H54 (cell line): ENCODE measurements around the gene FBH1.
"Not testable (repeated sequence)": the region's sequence is repeated elsewhere in the genome, so short reads cannot be mapped to it uniquely, and the experiment has no call there.

Experiments
- DNase-seq: peaks from one replicate; pipeline ENCODE4 v3.0.0; 2011; ENCODE audit warnings: low spot score, mixed read lengths; ENCODE audit not compliant: insufficient read length
- FAIRE-seq: peaks from 3 replicates; lab custom pipeline; 2011; peaks lifted over from hg19 to GRCh38; lab: Jason Lieb, UNC
- POLR2A ChIP-seq: IDR thresholded peaks from 2 replicates; pipeline ENCODE4 v1.6.1; 2011; ENCODE audit warnings: low read depth, mild to moderate bottlenecking, low read length

Gene FBH1

DNA sequence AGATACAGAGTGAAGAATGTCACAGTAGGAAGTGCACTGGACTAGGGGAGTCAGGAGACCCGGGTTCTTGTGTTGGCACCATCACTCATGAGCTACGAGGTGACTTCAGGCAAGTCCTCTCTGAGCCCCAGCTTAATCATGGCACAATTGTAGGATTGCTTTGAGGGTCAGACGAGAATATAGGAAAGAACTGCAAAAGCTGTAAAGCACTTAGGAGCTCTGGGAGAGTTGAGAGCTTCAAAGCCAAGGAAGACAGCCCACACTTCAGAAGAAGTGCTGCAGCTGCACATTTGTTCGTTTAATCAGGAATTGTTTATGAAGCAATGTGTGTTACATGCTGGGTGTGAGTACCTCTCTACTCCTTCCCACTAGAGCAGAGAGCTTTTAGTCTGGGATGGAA lies 4.4 kb downstream of the FBH1 start:
- FAIRE-seq (no peak), DNase-seq (no peak)
- TF ChIP-seq POLR2A, result no peak

DNA sequence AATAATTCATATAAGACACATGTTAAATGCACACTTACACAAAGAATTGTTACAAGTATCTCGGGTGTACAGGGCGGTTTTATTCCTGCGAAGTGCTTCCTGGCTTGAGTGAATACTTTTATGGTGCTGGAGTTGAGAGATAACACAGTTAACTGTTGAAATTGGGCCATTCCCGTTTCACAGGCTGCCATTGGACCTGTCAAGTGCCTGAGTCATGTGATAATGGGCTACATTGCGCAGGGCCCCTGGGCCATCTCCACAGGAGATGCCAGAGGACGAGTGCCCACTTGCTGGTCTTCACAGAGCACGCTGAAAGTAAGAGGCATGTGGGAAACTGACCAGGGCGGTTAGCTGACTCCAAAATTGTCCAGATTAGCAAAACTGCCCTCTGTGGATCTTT lies 4.8 kb downstream of the FBH1 start:
- no peak for TF ChIP-seq POLR2A
- FAIRE-seq, result no peak
- no peak for DNase-seq

DNA sequence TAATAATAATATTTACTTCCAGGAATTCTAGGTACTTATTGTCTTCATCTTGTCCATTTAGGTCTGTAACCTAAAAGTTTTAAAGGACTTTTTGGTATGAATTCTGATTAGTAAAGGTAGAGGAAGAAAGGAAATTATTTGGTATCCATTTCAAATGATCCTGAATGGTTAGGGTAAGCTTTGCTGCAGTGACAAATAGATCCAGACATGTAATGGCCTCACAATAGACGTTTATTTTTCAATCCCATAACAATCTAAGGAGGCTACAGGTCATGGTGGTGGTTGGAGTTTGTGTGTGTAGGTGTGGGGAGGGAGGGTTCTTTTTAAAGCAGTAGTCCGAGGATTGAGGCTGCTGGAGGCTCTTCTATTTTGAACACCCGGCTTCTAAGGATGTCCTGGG lies 5.3 kb downstream of the FBH1 start:
- no peak for TF ChIP-seq POLR2A
- FAIRE-seq, result no peak
- no peak for DNase-seq

DNA sequence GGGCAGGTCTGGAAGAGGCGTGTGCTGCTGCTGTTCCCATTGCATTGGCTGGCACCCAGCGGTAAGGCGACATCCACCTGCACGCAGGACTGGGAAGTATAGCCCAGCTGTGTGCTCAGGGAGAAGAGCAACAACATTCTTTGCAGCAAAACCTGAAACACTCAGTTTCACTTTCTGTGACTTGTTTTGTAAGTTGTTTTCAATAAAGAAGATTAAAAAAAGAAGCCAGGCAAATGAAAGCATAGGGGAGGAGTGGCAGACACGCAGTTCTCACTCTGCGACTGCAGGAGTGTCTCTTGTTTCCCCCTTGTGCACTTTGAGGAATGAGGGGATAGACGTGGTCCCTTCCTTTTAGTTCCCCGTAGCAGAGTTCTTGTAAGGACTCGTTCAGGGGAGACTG lies 5.8 kb downstream of the FBH1 start:
- FAIRE-seq, result no peak
- DNase-seq, result no peak
- no peak for TF ChIP-seq POLR2A

DNA sequence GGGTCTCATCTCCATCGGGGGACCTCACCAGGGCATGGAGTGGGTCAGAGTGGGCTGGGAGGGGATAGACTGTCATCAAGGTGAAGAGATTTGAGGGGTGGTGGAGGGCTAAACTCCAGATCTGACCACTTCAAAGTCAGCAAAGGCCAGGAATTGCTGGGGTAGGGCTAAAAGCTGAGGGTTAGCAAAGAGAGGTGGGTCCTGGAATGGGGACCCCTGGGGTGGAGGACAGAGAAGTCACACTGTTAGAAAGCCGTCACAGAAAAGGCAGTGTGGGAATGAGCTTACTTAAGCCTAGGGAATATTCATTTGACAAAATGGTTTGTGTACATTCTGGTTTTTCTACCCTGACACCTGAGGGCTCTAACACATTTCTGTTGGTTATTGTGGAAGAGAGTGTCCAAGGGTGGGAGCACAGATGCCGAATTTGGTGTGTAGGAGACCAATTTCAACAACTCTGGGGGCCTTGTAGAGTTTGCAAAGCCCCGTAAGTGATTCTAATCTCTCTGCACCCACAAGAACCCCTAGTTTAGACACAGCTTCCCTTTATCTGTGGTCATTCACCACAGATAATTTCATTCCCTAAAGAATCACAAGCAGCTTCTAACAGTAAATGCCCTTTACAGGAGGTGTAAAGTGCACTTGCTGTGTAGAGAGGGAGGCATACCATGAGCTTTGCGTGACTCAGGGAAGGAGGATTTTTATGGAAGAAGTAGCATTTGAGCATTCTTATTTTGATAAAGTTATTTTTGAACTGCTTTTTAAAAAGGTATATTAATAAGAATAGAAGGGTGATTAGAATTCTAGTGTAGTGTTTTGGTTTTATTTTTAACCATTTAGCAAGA lies 6.4 kb downstream of the FBH1 start:
- FAIRE-seq, result no peak
- TF ChIP-seq POLR2A, result no peak
- no peak for DNase-seq

DNA sequence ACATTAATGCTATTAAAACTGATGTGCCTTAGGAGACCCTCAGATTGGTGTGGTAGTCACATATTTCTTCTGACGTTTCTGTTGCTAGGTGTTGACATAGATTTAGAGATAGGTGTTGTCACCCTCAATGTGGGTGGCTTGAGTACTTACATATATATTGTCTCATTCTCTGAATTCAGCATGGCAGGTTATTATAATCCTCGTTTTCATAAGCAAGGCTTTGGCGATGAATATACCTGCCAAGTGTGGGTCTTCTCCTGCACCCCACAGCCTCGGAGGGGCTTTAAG lies 7.0 kb downstream of the FBH1 start:
- DNase-seq (no peak), FAIRE-seq (no peak)
- no peak for TF ChIP-seq POLR2A

DNA sequence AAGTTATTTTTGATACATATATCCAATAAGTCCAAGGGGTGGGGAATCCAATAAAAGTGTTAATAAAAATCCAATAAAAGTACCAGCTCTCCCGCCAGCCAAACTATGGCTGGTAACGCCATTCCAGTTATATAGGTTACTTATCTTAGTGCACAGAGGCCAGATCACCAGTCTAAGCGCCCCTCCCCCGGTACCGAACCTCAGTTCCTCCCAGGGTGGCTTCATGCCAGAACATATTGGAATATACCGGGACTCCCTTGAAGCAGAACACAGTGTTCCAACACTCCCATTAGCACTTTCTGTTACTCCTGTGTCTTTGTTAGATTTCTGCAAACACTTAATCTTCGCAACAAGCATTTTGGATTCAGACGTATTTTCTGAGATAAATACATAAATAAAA lies 7.5 kb downstream of the FBH1 start:
- no peak for FAIRE-seq
- TF ChIP-seq POLR2A, result no peak
- no peak for DNase-seq

DNA sequence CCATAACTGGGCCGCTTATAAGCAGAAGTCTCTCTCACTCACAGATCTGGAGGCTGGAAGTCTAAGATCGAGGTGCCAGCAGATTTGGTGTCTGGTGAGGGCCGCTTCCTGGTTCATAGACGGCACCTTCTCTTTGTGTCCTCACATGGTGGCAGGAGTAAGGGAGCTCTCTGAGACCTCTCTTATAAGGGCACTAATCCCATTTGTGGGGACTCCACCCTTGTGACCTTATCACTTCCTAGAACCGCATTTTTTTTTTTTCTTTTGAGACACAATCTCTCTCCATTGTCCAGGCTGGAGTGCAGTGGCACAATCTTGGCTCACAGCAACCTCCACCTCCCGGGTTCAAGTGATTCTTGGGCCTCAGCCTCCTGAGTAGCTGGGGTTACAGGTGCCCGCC lies 8.1 kb downstream of the FBH1 start:
- no peak for TF ChIP-seq POLR2A
- no peak for FAIRE-seq
- DNase-seq, result no peak

DNA sequence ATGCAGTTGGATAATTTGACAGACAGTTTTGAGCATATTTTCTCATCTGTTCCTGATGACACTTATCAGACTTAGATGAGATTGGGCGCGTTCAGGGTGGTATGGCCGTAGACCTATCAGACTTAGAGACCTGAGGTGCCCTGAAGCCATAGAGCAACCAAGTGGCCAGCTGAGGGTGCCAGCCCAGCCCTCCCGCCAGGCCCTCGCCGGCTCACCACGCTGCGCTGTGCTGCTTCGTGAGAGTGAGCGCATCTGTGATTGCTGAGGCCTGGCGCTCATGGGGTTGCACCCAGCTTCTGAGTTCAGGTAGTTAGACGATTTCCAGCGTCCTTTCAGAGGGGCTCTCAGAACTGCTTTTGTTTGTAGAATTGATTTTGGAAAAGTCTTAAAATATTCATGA lies 10.2 kb downstream of the FBH1 start:
- no peak for FAIRE-seq

DNA sequence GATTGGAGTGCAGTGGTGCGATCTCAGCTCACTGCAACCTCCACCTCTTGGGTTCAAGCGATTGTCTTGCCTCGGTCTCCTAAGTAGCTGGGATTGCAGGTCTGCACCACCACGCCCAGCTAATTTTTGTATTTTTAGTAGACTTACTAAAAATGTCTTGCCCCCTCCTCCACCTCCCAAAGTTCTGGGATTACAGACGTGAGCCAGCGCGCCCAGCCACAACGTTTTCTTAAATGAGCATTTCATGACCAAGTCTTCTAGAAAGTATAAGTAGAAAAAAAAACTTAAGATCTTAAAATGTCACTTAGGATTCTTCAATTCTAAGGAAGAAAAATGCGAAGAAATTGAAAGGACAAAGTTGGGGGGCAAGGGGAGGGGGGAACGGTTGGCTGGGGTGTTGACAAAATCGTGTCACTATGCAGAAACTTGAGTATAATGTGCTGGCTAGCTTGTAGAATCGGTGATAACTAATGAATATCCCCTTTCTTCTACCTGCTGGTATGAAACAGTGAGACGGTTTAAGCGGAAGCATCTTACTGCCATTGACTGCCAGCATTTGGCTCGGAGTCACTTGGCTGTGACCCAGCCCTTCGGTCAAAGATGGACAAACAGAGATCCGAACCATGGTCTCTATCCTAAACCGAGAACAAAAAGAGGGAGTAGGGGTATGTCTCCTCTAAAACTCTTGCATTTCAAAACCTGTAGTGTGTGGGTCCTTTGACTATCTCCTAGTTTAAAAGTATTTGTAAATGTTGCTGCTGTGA lies 12.7 kb downstream of the FBH1 start:
- no peak for DNase-seq
- FAIRE-seq, result no peak
- TF ChIP-seq POLR2A, result no peak

More for the DNA sequence above, 10.2 kb downstream of the FBH1 start:
- TF ChIP-seq POLR2A, result no peak
- no peak for DNase-seq

DNA sequence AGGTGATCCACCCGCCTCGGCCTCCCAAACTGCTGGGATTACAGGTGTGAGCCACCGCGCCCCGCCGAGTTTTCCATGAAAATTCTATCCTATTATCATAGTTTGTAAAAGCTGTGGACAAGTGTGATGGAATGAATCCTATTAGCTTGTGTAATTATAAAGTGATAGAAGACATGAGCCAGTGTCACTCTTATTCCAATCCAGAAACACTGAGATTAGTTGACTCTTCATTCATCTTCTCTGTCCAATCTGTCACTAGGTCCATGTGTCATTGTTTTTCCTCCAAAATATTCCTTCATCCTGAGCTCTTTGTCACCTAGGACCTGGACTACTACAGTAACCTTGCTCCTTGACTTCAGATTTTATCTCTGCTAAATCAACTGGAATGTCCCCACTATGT lies 13.5 kb downstream of the FBH1 start:
- DNase-seq (no peak), FAIRE-seq (no peak)
- no peak for TF ChIP-seq POLR2A

DNA sequence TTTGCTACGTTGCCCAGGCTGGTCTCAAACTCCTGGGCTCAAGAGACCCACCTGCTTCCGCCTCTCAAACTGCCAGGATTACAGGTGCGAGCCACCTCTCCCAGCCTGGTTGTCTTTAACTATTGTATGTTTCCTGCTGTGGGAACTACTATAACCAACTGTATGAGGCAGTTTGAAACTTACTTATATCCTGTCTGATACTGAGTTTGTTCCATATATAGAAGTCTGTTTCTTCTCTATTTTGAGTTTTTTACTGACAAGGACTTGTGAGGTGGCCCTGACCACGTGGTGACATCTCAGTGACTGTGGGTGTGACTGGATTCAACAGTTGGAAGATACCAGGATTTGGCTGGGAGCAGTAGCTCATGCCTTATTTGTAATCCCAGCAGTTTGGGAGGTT lies 14.2 kb downstream of the FBH1 start:
- FAIRE-seq (no peak), DNase-seq (no peak)
- no peak for TF ChIP-seq POLR2A

DNA sequence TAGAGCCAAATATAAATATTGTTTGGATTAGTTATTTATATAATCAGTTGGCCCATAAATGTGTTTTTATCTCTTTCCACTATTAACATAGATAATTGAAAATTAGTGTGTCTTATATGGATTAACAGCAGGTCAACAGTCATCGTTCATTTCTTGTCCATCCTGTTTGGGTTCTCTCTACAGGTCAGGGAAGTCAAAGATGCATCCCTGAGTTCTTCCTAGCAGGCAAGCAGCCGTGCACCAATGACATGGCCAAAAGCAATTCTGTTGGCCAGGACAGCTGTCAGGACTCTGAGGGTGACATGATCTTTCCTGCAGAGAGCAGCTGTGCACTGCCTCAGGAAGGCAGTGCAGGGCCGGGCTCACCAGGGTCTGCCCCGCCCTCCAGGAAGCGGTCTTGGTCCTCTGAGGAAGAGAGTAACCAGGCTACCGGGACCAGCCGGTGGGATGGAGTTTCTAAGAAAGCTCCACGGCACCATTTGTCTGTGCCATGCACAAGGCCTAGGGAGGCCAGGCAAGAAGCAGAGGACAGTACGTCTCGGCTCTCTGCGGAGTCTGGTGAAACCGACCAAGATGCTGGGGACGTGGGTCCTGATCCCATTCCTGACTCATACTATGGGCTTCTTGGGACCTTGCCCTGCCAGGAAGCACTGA lies 15.9 kb downstream of the FBH1 start:
- TF ChIP-seq POLR2A, result no peak
- DNase-seq (no peak), FAIRE-seq (no peak)

DNA sequence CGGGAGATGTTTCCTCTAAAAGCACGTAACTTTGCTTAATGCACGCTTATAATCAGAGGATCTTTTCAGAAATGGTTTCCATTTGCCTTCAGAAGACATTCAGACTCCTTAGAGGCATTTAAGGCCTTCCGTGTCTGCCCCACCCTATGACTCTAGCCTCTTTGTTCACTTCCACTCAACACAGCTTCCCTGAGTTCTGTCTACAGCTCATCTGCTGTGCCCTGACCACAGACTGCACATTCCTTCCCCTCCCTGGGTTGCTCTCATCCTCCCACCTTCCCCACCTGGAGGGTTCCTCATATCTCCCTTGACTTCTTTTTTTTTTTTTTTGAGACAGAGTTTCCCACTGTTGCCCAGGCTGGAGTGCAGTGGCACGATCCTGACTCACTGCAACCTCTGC lies 16.6 kb downstream of the FBH1 start:
- FAIRE-seq, result no peak

DNA sequence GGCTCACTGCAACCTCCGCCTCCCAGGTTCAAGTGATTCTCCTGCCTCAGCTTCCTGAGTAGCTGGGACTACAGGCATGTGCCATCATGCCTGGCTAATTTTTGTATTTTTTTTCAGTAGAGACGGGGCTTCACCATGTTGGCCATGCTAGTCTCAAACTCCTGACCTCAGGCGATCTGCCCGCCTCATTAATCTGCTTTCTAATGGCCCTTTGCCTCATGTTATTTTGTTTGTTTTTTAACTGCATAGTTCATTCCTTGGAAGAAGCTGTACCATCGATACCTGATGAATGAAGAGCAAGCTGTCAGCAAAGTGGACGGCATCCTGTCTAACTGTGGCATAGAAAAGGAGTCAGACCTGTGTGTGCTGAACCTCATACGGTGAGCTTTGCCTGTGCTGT lies 18.6 kb downstream of the FBH1 start:
- FAIRE-seq, DNase-seq: not testable (repeated sequence)

More for the DNA sequence above, 16.6 kb downstream of the FBH1 start:
- no peak for TF ChIP-seq POLR2A
- no peak for DNase-seq
